ENCODE data around the gene MAPKAP1. TPM values are rescaled to one million over a fixed set of nuclear protein-coding genes. Genes with fewer than 3 reads are reported as not detected.

MAPKAP1 gene
- polyA plus RNA-seq, 3 donors, result 39.9 to 57.5 (median 44.1) TPM

DNA sequence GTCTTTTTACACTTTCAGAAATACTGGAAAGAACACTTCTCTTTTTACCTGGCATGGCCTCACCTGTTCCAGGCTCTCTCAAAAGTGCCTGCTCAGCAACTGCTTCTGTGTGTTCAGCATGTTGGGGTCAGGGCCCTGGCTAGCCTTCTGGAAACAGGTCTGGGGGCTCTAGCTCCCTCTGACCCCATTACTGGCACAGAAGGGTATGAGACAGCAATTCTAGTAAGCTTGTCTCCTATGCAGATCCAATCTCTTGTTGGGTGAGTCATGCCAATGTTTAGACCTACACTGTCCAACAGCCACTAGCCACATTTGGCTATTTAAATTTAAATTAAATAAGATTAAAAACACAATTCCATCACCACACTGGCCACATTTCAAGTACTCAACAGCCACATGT lies 80.8 kb downstream of the MAPKAP1 start:
- H2AFZ ChIP-seq (ENCODE audit: insufficient read depth, low read depth, low read length, poor library complexity, severe bottlenecking), result no peak overlapping the region
- no peak overlapping the region for H3K4me3 ChIP-seq (replicated peaks in 1 of 3; ENCODE audit: low read depth in 2 of 3, low read length in 3 of 3)
- H3K79me2 ChIP-seq (ENCODE audit: insufficient read depth, low read length), result peaks cover 48% of the 10 kb centered on the region
- peaks cover 4% of the 10 kb centered on the region for H4K20me1 ChIP-seq (ENCODE audit: insufficient read depth, low read length)
- no peak for DNase-seq
- H3K36me3 ChIP-seq (replicated peaks in 1 of 2; ENCODE audit: control insufficient read depth in 1 of 2, insufficient read depth in 2 of 2, low read length in 2 of 2), result no peaks in the 10 kb centered on the region
- TF ChIP-seq, protein P1, sequence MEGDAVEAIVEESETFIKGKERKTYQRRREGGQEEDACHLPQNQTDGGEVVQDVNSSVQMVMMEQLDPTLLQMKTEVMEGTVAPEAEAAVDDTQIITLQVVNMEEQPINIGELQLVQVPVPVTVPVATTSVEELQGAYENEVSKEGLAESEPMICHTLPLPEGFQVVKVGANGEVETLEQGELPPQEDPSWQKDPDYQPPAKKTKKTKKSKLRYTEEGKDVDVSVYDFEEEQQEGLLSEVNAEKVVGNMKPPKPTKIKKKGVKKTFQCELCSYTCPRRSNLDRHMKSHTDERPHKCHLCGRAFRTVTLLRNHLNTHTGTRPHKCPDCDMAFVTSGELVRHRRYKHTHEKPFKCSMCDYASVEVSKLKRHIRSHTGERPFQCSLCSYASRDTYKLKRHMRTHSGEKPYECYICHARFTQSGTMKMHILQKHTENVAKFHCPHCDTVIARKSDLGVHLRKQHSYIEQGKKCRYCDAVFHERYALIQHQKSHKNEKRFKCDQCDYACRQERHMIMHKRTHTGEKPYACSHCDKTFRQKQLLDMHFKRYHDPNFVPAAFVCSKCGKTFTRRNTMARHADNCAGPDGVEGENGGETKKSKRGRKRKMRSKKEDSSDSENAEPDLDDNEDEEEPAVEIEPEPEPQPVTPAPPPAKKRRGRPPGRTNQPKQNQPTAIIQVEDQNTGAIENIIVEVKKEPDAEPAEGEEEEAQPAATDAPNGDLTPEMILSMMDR (IDR thresholded peaks at IDR 0.05), result no peak
- peaks cover 28 to 32% of the 10 kb centered on the region in 2 donors for H3K4me1 ChIP-seq (ENCODE audit: control insufficient read depth in 1 of 2, insufficient read depth in 2 of 2, low read length in 2 of 2)
- no peak overlapping the region for H3K27ac ChIP-seq (ENCODE audit: low read depth in 1 of 2, low read length in 2 of 2)
- peaks cover 33% of the 10 kb centered on the region for H3K4me1 Mint-ChIP-seq
- no peaks in the 10 kb centered on the region for H3K27me3 ChIP-seq (ENCODE audit: control insufficient read depth in 2 of 2, insufficient read depth in 2 of 2, low read length in 2 of 2)
- peaks cover 0 to 2% (median 0%) of the 10 kb centered on the region in 3 donors for H3K27me3 Mint-ChIP-seq (ENCODE audit: low read depth in 3 of 3)
- peak overlapping the region in 2 of 7 donors; percentile 26 to 46 for H3K27ac Mint-ChIP-seq
- H3K4me2 ChIP-seq (replicated peaks; ENCODE audit: extremely low read depth, low read length, poor library complexity, severe bottlenecking), result no peak overlapping the region
- no peaks in the 10 kb centered on the region for H3K9me3 ChIP-seq (replicated peaks in 1 of 2; ENCODE audit: control insufficient read depth in 1 of 2, insufficient read depth in 1 of 2, low read length in 2 of 2)
- intact Hi-C loops (cut with micrococcal nuclease), result no loop called here
- H3K9ac ChIP-seq (ENCODE audit: insufficient read depth, low read length, poor library complexity, severe bottlenecking), result no peak overlapping the region
- no peaks in the 10 kb centered on the region for H3K9me3 Mint-ChIP-seq
- H3K36me3 Mint-ChIP-seq, result peaks cover 0 to 3% of the 10 kb centered on the region in 2 donors
- H3K4me3 Mint-ChIP-seq, result no peak overlapping the region

DNA sequence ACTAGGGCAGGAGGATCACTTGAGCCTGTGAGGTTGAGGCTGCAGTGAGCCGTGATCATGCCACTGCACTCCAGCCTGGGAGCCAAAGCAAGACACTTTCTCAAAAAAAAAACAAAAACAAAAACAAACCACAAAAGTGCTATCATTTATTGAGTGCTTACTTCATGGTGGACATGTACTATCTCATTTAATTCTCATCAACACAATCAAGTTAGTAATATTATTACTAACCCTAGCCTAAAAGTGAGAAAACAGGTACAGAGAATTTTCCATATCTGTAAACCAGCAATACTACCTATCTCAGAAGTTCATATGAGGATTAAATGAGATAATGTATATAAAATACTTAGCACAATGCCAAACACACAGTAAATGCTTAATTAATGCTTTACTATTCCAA lies 85.8 kb downstream of the MAPKAP1 start:
- no peak for DNase-seq
- Histone ChIP-seq H3K9ac (ENCODE audit: insufficient read depth, low read length, poor library complexity, severe bottlenecking) (no peak overlapping the region), H4K20me1 (ENCODE audit: insufficient read depth, low read length) (peaks cover 37% of the 10 kb centered on the region), H3K9me3 (replicated peaks in 1 of 2; ENCODE audit: control insufficient read depth in 1 of 2, insufficient read depth in 1 of 2, low read length in 2 of 2) (no peaks in the 10 kb centered on the region), H3K36me3 (replicated peaks in 1 of 2; ENCODE audit: control insufficient read depth in 1 of 2, insufficient read depth in 2 of 2, low read length in 2 of 2) (no peaks in the 10 kb centered on the region), H2AFZ (ENCODE audit: insufficient read depth, low read depth, low read length, poor library complexity, severe bottlenecking) (no peak overlapping the region), H3K27me3 (ENCODE audit: control insufficient read depth in 2 of 2, insufficient read depth in 2 of 2, low read length in 2 of 2) (no peaks in the 10 kb centered on the region), H3K27ac (ENCODE audit: low read depth in 1 of 2, low read length in 2 of 2) (no peak overlapping the region), H3K79me2 (ENCODE audit: insufficient read depth, low read length) (peaks cover 25% of the 10 kb centered on the region), H3K4me2 (replicated peaks; ENCODE audit: extremely low read depth, low read length, poor library complexity, severe bottlenecking) (no peak overlapping the region), H3K4me3 (replicated peaks in 1 of 3; ENCODE audit: low read depth in 2 of 3, low read length in 3 of 3) (no peak overlapping the region), H3K4me1 (ENCODE audit: control insufficient read depth in 1 of 2, insufficient read depth in 2 of 2, low read length in 2 of 2) (no peaks in the 10 kb centered on the region)
- no CpG with 5 or more reads among the region's 1 CpG for WGBS (ENCODE audit: insufficient coverage)
- no peaks in the 10 kb centered on the region for H3K27me3 Mint-ChIP-seq (ENCODE audit: low read depth in 3 of 3)
- no peak overlapping the region for H3K4me3 Mint-ChIP-seq
- TF ChIP-seq, protein P1 (IDR thresholded peaks at IDR 0.05), result no peak
- H3K36me3 Mint-ChIP-seq, result no peaks in the 10 kb centered on the region
- H3K4me1 Mint-ChIP-seq, result no peaks in the 10 kb centered on the region
- peak overlapping the region in 1 of 7 donors; percentile 22 for H3K27ac Mint-ChIP-seq
- intact Hi-C loops (cut with micrococcal nuclease), result no loop called here
- no peaks in the 10 kb centered on the region for H3K9me3 Mint-ChIP-seq
